ENCODE measurements around the gene DCLK2. TPM values are rescaled to one million over a fixed set of nuclear protein-coding genes. Genes with fewer than 3 reads are reported as not detected.

The DCLK2 gene
- total and polyA plus RNA-seq, 2 of the 8 experiments (the other 6 are each of a cell fraction or from before 2014, with no cell fraction given): 0.32 to 0.37 TPM

DNA sequence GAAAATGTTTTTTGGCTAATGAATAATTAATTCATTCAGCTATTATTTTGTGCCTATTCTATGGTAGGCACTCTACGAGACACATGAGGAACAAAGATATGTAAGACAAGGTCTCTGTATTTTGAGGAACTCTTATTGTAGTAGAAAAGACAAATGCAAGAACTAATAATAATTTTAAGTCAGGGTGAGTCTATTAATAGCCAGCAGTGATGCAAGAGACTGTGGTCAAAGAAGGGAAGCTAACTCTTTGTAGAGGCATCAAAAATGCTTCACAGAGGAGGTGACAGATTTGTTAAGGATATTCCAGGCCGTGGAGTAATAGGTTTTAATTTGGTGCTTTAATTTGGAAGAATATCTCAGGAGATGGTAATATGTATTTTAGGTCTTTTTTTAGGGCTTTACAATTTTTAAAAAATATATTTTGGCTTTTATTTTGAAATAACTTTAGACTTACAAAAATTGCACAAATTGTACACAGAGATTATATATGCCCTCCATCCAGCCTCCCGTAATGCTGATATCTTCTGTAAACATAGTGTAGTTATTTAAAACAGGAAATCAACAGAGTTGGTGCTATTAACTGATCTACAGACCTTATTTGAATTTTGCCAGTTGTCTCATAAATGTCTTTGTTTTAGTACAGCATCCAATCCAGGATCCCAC lies 48.1 kb downstream of the DCLK2 start:
- DNase-seq (ENCODE audit: low read depth in 1 of 2, low spot score in 2 of 2) (no peak), FAIRE-seq (no peak)
- H3K27me3 ChIP-seq (replicated peaks in 1 of 4; ENCODE audit: control insufficient read depth in 3 of 4, extremely low read depth in 1 of 4, insufficient read depth in 3 of 4, low read length in 3 of 4): no peaks in the 10 kb centered on the region
- H2AK5ac ChIP-seq (ENCODE audit: low read depth, low read length): no peak overlapping the region
- H3K4me2 ChIP-seq (ENCODE audit: insufficient read depth in 1 of 2, low read depth in 2 of 2, low read length in 2 of 2): no peak overlapping the region
- no peaks in the 10 kb centered on the region for H4K20me1 ChIP-seq (replicated peaks in 1 of 2; ENCODE audit: control insufficient read depth in 1 of 2, insufficient read depth in 2 of 2, low read length in 2 of 2)
- H3K18ac ChIP-seq (ENCODE audit: extremely low read depth, low read length): no peak overlapping the region
- no peak overlapping the region for H3K23ac ChIP-seq (ENCODE audit: insufficient read length)
- H3K36me3 ChIP-seq (ENCODE audit: control insufficient read depth in 2 of 4, insufficient read depth in 4 of 4, low read length in 3 of 4): no peaks in the 10 kb centered on the region
- no peak overlapping the region for H2BK15ac ChIP-seq (ENCODE audit: low read length)
- TF ChIP-seq EGR1 (IDR thresholded peaks at IDR 0.05; ENCODE audit: borderline replicate concordance, low read depth, low read length) (no peak), RNF2 (IDR thresholded peaks at IDR 0.05; ENCODE audit: borderline replicate concordance, low read depth, low read length, missing control alignments, poor library complexity, severe bottlenecking) (no peak), NANOG (IDR thresholded peaks at IDR 0.05; ENCODE audit: insufficient read depth, low read depth, low read length, poor library complexity, severe bottlenecking) (no peak), SP4 (IDR thresholded peaks at IDR 0.05; ENCODE audit: low read length) (no peak), TBP (IDR thresholded peaks at IDR 0.05; ENCODE audit: low read depth, low read length) (no peak), GTF2F1 (IDR thresholded peaks at IDR 0.05; ENCODE audit: borderline replicate concordance, low read depth, low read length) (no peak)
- no peak overlapping the region for H2BK20ac ChIP-seq (ENCODE audit: low read length)
- no peaks in the 10 kb centered on the region for H3K79me2 ChIP-seq (ENCODE audit: control insufficient read depth in 1 of 2, insufficient read depth in 2 of 2, low read length in 2 of 2)
- no peaks in the 10 kb centered on the region for H3K4me1 ChIP-seq (replicated peaks in 1 of 4; ENCODE audit: control insufficient read depth in 3 of 4, insufficient read depth in 4 of 4, low read length in 3 of 4)
- H3K27ac ChIP-seq (ENCODE audit: low read depth, low read length): no peak overlapping the region
- no peaks in the 10 kb centered on the region for H3K9me3 ChIP-seq (ENCODE audit: insufficient read depth in 2 of 2, low read depth in 1 of 2, low read length in 1 of 2)
- WGBS, 2 experiments (ENCODE audit: extremely low coverage in 1 of 2, insufficient coverage in 1 of 2, insufficient read length in 1 of 2, insufficient replicate concordance in 2 of 2, low coverage in 1 of 2, low lambda C conversion rate in 2 of 2, missing lambda C conversion rate in 1 of 2): 91% methylated on average over 3 of the region's 3 CpGs; no CpG with 5 or more reads in 1 of the 2 experiments
- H3K56ac ChIP-seq (replicated peaks; ENCODE audit: insufficient read length, low read depth, low read length): no peak overlapping the region
- ChIA-PET POLR2A (ENCODE audit: partially characterized antibody) (no interaction called here), CTCF (ENCODE audit: partially characterized antibody) (no interaction called here)
- no peak overlapping the region for H3K4ac ChIP-seq (replicated peaks; ENCODE audit: insufficient read length, low read depth, low read length)
- H3K4me3 ChIP-seq (ENCODE audit: extremely low read depth in 1 of 4, insufficient read depth in 2 of 4, low read depth in 3 of 4, low read length in 4 of 4): no peak overlapping the region
- H3K9ac ChIP-seq (replicated peaks in 1 of 4; ENCODE audit: extremely low read depth in 1 of 4, low read depth in 3 of 4, low read length in 3 of 4): no peak overlapping the region
- H4K5ac ChIP-seq (ENCODE audit: insufficient read length, low read depth, low read length): no peak overlapping the region
- no peak overlapping the region for H2BK120ac ChIP-seq (replicated peaks; ENCODE audit: low read depth, low read length)
- H4K8ac ChIP-seq (ENCODE audit: extremely low read depth, insufficient read depth, low read length): no peak overlapping the region
- no peak overlapping the region for H2BK12ac ChIP-seq (ENCODE audit: low read depth, low read length)
- H4K91ac ChIP-seq (replicated peaks; ENCODE audit: insufficient read length, low read length): no peak overlapping the region
- no peaks in the 10 kb centered on the region for H3K79me1 ChIP-seq (ENCODE audit: low read depth, low read length)
- no peak overlapping the region for H2AFZ ChIP-seq (ENCODE audit: low read length)
- H3K14ac ChIP-seq (ENCODE audit: insufficient read length): no peak overlapping the region
- H2BK5ac ChIP-seq (ENCODE audit: low read depth, low read length): no peak overlapping the region
- H3K23me2 ChIP-seq (ENCODE audit: low read depth, low read length): peaks cover 2% of the 10 kb centered on the region; the same call in 1 of the 2 replicates
